GM19372 (cell line): Measurements from ENCODE around the gene SLC8B1.
A peak's percentile ranks its signal among the peaks of the same experiment; 100 is the strongest.

Experiments
- ATAC-seq: cut with Tn5 transposase; IDR thresholded peaks from one replicate; pipeline ENCODE4 v1.9.1; 2021; ENCODE audit warnings: mild to moderate bottlenecking, low read depth, moderate library complexity; ENCODE audit not compliant: unreplicated experiment

Gene SLC8B1

GRCh38 chr12:113334786-113335539 lies at the start of gene SLC8B1:
Gene SLC8B1 (minus strand): TSS chr12:113335109. CDS start chr12:113332878, 2,231 bp downstream.
- ATAC-seq: peak; percentile 96

GRCh38 chr12:113382206-113382605 lies 47.3 kb upstream of the SLC8B1 start:
- no peak for ATAC-seq

DNA sequence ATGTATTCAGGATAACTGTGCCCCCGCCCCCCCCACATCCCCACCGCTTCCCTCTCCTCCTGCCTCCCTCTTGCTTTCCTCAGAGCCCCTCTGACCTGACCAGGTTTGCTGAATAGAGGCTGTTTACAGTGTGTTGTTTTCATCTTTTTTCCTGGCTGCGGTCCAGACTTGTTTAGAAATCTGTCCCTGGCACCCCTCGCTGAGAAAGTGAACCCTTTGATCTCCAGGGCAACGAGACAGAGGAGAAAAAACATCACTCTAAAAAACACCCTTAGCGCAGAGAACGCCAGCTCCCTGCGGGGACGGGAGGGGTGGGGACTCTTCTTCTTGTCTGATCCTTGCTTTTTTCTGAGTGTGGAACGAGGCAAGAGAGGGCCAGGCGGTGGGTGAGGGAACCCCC lies 46.3 kb upstream of the SLC8B1 start:
- ATAC-seq: no peak

DNA sequence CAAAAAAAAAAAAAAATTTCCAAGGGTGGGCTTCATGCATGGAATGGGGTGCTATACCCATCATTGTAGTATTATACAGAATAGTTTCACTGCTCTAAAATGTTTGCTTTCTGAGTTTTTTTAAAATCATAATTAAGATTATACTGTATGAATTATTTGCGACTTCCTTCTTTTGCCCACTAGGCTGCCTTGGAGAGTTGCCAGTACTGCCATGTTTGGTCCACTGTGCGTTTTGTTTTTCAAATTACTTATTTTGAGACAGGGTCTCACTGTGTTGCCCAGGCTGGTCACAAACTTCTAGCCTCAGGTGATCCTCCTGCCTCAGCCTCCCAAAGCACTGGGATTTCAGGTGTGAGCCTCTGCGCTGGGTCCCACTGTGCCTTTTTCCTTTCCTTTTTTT lies 43.4 kb upstream of the SLC8B1 start:
- ATAC-seq: no peak

- ATAC-seq: no peak
Observed at GRCh38 chr12:113374823-113375428, 40.0 kb upstream of the SLC8B1 start.

DNA sequence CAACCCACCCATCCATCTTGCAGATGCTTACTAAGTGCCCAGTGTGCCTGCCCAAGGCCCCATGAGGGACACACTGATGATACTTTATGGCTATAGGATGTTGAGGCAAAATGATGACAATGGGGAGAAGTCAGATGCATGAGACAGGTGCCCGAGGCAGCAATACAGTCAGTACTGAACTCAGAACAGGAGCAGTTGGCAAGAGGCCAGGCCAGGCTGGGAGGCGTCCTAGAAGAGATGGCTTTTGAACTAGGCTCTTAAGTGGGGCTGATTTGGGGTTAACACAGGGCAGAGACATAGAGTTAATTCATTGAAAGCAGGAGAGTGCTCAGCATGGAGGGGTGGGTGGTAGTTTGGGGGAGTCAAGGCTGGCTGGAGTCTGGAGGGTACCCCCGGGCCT lies 39.1 kb upstream of the SLC8B1 start:
- no peak for ATAC-seq

- ATAC-seq: no peak
Observed at GRCh38 chr12:113373440-113373839, 38.5 kb upstream of the SLC8B1 start.

- ATAC-seq: no peak
Observed at GRCh38 chr12:113372371-113372770, 37.5 kb upstream of the SLC8B1 start.

- no peak for ATAC-seq
Observed at GRCh38 chr12:113371808-113372207, 36.9 kb upstream of the SLC8B1 start.

- no peak for ATAC-seq
Observed at GRCh38 chr12:113370923-113371682, 36.2 kb upstream of the SLC8B1 start.

DNA sequence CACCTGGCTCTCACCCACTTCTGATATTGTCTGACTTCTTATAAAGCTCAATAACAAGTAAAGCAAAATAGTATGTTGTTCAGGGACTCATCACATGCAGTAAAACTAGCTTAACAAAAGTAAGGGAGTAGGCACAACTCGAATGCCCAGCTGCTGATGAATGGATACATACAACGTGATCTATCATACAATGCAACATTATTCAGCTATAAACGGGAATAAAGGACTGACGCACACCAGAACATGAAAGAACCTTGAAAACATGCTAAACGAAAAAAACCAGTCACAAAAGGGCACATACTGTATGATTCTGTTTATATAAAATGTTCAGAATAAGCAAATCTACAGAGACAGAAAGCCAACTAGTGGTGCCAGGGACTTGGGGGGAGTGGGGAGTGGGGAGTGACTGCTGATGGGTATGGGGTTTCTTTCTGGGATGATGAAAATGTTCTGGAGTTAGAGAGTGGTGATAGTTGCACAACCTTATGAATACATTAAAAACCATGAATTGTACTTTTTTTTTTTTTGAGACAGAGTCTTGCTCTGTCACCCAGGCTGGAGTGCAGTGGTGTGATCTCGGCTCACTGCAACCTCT lies 34.6 kb upstream of the SLC8B1 start:
- no peak for ATAC-seq

GRCh38 chr12:113368331-113368730 lies 33.4 kb upstream of the SLC8B1 start:
- no peak for ATAC-seq

DNA sequence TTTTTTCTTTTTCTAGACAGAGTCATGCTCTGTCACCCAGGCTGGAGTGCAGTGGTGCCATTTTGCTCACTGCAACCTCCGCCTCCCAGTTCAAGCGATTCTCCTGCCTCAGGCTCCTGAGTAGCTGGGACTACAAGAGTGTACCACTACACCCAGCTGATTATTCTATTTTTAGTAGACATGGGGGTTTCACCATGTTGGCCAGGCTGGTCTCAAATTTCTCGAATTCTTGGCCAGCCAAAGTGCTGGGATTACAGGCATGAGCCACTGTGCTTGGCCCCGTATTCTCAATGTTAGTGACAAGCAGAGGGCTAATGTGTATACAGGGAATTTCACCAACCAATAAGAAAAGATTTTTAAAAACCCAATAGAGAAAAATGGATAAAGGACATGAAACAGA lies 31.9 kb upstream of the SLC8B1 start:
- no peak for ATAC-seq

- no peak for ATAC-seq
Observed at GRCh38 chr12:113365639-113366395, 30.9 kb upstream of the SLC8B1 start.

DNA sequence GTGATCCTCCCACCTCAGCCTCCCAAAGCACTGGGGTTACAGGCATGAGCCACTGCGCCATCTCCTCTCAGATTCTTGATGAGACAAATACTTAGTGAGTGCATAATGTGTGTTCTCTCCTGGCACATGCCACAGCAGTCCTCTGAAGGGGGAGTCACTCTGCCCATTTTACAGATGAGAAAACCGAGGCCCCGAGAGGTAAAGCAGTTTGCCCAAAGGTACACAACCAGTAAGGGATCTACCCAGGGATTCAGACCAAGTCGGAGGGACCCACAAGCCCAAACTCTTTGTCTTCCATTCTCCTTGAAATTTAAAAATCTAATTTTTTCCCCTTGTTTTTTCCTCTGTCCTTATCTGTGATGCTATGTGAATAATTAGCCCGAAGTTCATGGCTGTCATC lies 29.8 kb upstream of the SLC8B1 start:
- ATAC-seq: no peak

DNA sequence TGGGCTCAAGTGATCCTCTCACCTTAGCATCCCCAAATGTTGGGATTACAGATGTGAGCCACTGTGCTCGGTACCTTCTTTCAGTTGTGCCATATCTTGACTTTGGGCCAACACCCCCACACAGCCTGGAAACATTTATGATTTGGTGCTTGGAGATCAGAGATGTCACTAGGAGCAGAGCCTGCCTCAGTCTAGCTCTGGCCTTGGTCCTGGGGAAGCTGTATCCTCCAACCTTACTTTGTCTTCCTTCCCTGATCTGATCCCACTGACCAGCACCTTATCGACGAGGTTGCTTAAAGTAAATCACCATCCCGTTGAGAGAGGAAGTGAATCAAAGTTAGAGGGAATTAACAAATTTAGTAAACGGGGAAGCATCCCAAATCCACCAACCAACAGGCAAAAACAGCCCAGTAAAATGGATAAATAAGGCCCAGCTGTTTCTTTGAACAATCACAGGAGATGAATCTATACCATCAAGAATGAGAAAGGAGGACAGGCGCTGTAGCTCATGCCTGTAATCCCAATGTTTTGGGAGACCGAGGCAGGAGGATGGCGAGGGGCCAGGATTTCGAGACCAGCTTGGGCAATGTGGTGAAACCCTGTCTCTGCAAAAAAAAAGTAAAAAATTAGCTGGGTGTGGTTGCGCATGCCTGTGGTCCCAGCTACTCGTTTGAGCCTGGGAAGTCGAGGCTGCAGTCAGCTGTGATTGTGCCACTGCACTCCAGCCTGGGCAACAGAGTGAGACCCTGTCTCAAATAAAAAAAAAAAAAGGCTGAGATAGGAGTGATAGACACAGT lies 26.9 kb upstream of the SLC8B1 start:
- ATAC-seq: no peak

DNA sequence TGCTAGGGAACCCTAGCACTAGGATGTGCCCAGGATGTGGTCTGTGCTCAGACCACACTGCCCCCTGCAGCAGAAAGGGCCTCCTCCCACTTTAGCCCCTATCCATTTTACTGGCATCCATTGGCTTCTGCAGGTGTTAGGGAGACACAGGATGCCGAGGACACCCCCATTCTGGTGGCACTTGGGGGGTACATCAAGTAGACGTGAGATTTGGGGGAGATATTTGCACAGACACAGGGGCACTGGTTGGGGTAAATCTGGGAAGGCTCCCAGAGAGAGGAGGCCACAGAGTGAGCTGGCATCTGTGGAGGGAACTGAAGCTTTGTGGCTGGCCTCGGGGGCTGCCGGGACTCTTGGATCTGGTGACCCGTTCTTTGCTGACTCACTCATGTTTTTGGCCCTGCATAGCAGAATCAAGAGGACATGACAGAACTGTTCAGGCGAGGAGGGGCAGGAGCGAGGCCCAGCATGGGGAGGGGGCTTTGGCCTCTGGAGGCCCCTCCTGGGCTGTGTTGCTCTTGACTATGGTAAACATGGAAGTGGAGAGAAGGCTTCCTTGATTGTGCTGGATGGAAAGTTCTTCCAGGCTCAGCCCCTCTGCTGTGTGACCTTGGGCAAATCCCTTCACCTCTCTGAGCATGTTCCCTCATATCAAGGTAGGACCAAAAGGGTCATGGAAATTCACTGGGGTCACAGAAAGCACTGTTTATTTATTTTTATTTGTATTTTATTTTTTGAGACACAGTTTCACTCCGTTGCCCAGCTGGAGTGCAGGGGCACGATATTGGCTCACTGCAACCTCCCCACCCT lies 25.2 kb upstream of the SLC8B1 start:
- no peak for ATAC-seq

DNA sequence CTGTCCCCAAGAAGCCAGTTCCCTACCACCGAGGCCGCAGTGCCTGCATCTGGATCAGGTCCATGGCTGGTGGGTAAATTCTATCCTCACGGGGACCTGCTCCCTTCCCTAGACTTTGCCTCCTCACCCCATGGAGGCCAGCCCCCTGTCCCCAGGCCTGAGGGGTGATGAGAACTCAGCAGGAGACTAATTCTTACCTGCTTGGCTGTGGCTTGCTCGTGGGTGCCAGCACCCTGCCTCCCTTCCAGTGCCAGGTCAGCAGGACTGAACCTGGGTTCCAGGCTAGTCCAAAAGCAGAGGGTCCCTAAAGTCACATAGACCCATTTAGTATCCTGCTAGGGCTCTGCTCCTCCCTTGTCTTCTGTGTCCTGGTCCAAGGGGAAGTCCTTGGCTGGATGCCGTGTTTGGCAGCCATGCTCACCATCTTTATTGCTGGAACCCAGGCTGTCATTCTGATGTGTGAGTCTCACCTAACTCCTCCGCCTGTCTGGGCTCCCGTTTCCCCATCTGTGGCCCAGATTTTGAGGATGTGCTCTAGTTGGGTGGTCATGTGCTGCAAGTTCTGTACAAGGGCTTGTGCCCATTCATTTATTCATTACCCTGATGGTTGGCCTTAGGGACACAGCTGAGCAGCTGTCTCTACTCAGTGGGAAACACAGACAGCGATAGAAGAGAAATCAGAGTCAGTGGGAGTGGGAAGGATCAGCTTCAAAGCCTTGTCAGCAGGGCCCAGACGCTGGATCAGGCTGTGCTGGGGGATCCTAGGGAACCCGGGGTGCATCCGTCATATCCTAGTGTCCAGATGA lies 24.4 kb upstream of the SLC8B1 start:
- no peak for ATAC-seq
